Caco-2 (cell line): ENCODE results near the gene IL1A. TPM values are rescaled to one million over a fixed set of nuclear protein-coding genes. Genes with fewer than 3 reads are reported as not detected.

Experiments
- BruUV-seq: library from RNA; stranded (reverse); fragments of 400-500 nt; replicated peaks from 2 replicates; lab custom pipeline; 2021; lab: Mats Ljungman, UMichigan
- CTCF ChIA-PET: fragments of 300-600 bp; sonication (Branson Sonifier 250); formaldehyde crosslinking; loops from one replicate; lab custom pipeline; 2022; ENCODE audit warnings: antibody characterized with exemption; lab: Charles Lee
- POLR2A ChIA-PET: fragments of 300-600 bp; sonication (Branson Sonifier 250); formaldehyde crosslinking; loops from one replicate; lab custom pipeline; 2022; ENCODE audit warnings: antibody characterized with exemption; lab: Charles Lee
- DNase-seq, 2 experiments: peaks; one replicate each; pipeline versions ENCODE4 v3.0.0 to v3.0.0-alpha.2; 2020 to 2022
- H3K27me3 ChIP-seq: replicated peaks from 2 replicates; pipeline ENCODE4 v1.6.0; 2011; ENCODE audit warnings: low read length; ENCODE audit not compliant: control insufficient read depth, insufficient read depth
- H3K36me3 ChIP-seq: 2 replicates; pipeline ENCODE4 v1.5.1; 2011; ENCODE audit warnings: low read length; ENCODE audit not compliant: control insufficient read depth, insufficient read depth
- H3K4me1 ChIP-seq: fragments of 250-450 bp; sonication (Bioruptor Pico); 2 replicates; pipeline ENCODE4 v1.5.1; 2020; ENCODE audit warnings: mild to moderate bottlenecking
- H3K4me3 ChIP-seq: 2 replicates; pipeline ENCODE4 v1.5.1; 2011; ENCODE audit warnings: low read depth, mild to moderate bottlenecking, control low read depth, low read length
- H3K9me3 ChIP-seq: fragments of 250-450 bp; sonication (Bioruptor Pico); 2 replicates; pipeline ENCODE4 v1.5.1; 2020; ENCODE audit warnings: mild to moderate bottlenecking, moderate library complexity
- H3K27ac Mint-ChIP-seq: one replicate; pipeline ENCODE4 v1.8.0; 2022; ENCODE audit warnings: mixed read lengths; ENCODE audit not compliant: unreplicated experiment
- H3K27me3 Mint-ChIP-seq: one replicate; pipeline ENCODE4 v1.8.0; 2022; ENCODE audit warnings: mixed read lengths; ENCODE audit not compliant: insufficient read depth, unreplicated experiment
- H3K36me3 Mint-ChIP-seq: one replicate; pipeline ENCODE4 v1.8.0; 2022; ENCODE audit warnings: mild to moderate bottlenecking, mixed read lengths; ENCODE audit not compliant: insufficient read depth, unreplicated experiment
- H3K4me1 Mint-ChIP-seq: one replicate; pipeline ENCODE4 v1.8.0; 2022; ENCODE audit warnings: low read depth, mixed read lengths; ENCODE audit not compliant: unreplicated experiment
- H3K4me3 Mint-ChIP-seq: one replicate; pipeline ENCODE4 v1.8.0; 2022; ENCODE audit warnings: mild to moderate bottlenecking, moderate library complexity, mixed read lengths; ENCODE audit not compliant: unreplicated experiment
- H3K9me3 Mint-ChIP-seq: one replicate; pipeline ENCODE4 v1.8.0; 2022; ENCODE audit warnings: mixed read lengths; ENCODE audit not compliant: unreplicated experiment
- intact Hi-C: fragments of 100-400 bp; cut with micrococcal nuclease; formaldehyde crosslinking; loops from one replicate; pipeline ENCODE4 v1.10.0; 2022; ENCODE audit not compliant: unreplicated experiment
- total RNA-seq: library from RNA; stranded (reverse); gene quantifications from 2 replicates; pipeline ENCODE4 v1.2.3, GENCODE V29; 2022
- TF ChIP-seq, protein P1 (sequence below), 2 experiments: fragments of 200-600 bp in 1 of 2; IDR thresholded peaks; 1 replicate in 1 of 2; 2 replicates in 1 of 2; pipeline versions ENCODE4 v1.5.1 to v1.8.0; 2011 to 2022; ENCODE audit warnings: antibody characterized with exemption in 1 of 2, control low read depth in 1 of 2, inconsistent platforms in 1 of 2, low read depth in 1 of 2, low read length in 1 of 2, mild to moderate bottlenecking in 1 of 2, moderate library complexity in 1 of 2; ENCODE audit not compliant: insufficient read depth in 1 of 2, severe bottlenecking in 1 of 2, unreplicated experiment in 1 of 2

The IL1A gene
- total RNA-seq, 1 experiment from 2014 or later, result not detected

DNA sequence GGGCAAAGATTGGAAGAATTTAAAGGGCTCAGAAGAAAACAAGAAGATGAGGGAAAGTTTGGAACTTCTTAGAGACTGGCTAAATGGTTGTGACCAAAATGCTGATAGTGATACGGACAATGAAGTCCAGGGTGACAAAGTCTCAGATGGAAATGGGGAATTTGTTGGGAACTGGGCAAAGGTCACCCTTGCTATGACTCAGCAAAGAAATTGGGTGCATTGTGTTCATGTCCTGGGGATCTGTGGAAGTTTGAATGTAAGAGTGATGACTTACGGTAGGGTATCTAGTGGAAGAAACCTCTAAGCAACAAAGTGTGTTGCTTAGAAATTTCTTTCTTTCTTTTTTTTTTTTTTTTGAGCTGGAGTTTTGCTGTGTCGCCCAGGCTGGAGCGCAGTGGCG lies 6.0 kb upstream of the IL1A start:
- H3K36me3 Mint-ChIP-seq, result no peaks in the 10 kb centered on the region
- peaks cover 25% of the 10 kb centered on the region for H3K4me1 Mint-ChIP-seq
- TF ChIP-seq, protein P1, sequence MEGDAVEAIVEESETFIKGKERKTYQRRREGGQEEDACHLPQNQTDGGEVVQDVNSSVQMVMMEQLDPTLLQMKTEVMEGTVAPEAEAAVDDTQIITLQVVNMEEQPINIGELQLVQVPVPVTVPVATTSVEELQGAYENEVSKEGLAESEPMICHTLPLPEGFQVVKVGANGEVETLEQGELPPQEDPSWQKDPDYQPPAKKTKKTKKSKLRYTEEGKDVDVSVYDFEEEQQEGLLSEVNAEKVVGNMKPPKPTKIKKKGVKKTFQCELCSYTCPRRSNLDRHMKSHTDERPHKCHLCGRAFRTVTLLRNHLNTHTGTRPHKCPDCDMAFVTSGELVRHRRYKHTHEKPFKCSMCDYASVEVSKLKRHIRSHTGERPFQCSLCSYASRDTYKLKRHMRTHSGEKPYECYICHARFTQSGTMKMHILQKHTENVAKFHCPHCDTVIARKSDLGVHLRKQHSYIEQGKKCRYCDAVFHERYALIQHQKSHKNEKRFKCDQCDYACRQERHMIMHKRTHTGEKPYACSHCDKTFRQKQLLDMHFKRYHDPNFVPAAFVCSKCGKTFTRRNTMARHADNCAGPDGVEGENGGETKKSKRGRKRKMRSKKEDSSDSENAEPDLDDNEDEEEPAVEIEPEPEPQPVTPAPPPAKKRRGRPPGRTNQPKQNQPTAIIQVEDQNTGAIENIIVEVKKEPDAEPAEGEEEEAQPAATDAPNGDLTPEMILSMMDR (IDR thresholded peaks at IDR 0.05; ENCODE audit: insufficient read depth in 1 of 2, low read depth in 1 of 2, low read length in 1 of 2, severe bottlenecking in 1 of 2, unreplicated experiment in 1 of 2), result no peak
- intact Hi-C loops, result no loop called here
- H3K4me3 Mint-ChIP-seq, result no peak overlapping the region
- H3K4me3 ChIP-seq, result no peak overlapping the region
- no peak for DNase-seq
- CTCF ChIA-PET, result interaction anchor here (0.6 kb wide), 1 partner anchor 190 kb away, joined by 3 read pairs; no protein-coding TSS in a partner anchor
- BruUV-seq, result no TSS peak
- no peaks in the 10 kb centered on the region for H3K36me3 ChIP-seq
- peaks cover 26% of the 10 kb centered on the region for H3K4me1 ChIP-seq
- POLR2A ChIA-PET, result no interaction called here
- H3K9me3 Mint-ChIP-seq, result peaks cover 28% of the 10 kb centered on the region
- H3K27ac Mint-ChIP-seq, result peak overlapping the region; percentile 10
- H3K27me3 ChIP-seq, result no peaks in the 10 kb centered on the region
- H3K27me3 Mint-ChIP-seq, result no peaks in the 10 kb centered on the region
- no peaks in the 10 kb centered on the region for H3K9me3 ChIP-seq

DNA sequence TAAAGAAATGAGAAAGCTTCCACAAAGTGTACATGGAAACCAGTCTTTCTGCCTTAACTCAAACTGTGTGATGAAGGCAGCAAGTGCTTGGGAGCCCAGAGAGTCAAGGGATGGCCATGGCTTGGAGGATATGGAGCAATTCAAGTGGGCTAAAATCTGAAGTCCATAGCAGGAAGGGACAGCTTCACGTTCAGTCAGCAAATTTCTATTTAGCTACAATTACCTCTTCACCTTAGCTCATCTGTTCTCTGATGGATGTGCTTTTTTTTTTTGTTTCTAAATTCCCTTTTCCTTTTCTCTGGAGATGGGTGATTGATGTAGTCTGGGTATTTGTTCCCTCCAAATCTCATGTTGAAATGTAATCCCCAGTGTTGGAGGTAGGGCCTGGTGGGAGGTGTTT lies 4.9 kb upstream of the IL1A start:
- Mint-ChIP-seq H3K27ac (no peak overlapping the region), H3K27me3 (no peaks in the 10 kb centered on the region), H3K4me3 (no peak overlapping the region), H3K36me3 (no peaks in the 10 kb centered on the region), H3K9me3 (peaks cover 28% of the 10 kb centered on the region), H3K4me1 (peaks cover 23% of the 10 kb centered on the region)
- TF ChIP-seq, protein P1 (IDR thresholded peaks at IDR 0.05; ENCODE audit: insufficient read depth in 1 of 2, low read depth in 1 of 2, low read length in 1 of 2, severe bottlenecking in 1 of 2, unreplicated experiment in 1 of 2), result no peak
- H3K27me3 ChIP-seq, result no peaks in the 10 kb centered on the region
- H3K4me3 ChIP-seq, result no peak overlapping the region
- intact Hi-C loops, result no loop called here
- ChIA-PET CTCF (interaction anchor here (0.6 kb wide), 1 partner anchor 47 kb away, joined by 4 read pairs; no protein-coding TSS in a partner anchor), POLR2A (no interaction called here)
- peaks cover 23% of the 10 kb centered on the region for H3K4me1 ChIP-seq
- no peak for DNase-seq
- no TSS peak for BruUV-seq
- no peaks in the 10 kb centered on the region for H3K9me3 ChIP-seq
- H3K36me3 ChIP-seq, result no peaks in the 10 kb centered on the region

DNA sequence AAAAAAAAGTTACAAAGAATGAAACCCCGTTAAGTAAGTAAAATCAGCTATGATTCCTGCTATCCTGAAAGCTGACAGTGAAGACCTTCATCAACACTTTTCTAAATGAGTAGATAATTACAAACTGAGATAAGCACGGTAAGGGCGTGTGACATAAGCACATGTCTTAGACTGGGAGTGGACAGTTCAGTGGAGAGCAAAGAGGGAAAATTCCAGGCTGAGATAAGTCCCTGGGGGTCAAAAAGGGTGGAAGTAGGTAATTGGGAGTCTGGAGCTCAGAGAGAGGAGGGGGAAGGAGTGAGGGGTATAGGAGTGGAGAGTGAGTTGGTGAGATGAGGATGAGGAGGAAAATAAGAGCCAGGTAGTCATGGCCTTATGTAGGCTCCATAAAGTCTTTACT lies 4.4 kb upstream of the IL1A start:
- Mint-ChIP-seq H3K9me3 (peaks cover 27% of the 10 kb centered on the region), H3K36me3 (no peaks in the 10 kb centered on the region), H3K4me1 (peaks cover 18% of the 10 kb centered on the region), H3K27ac (no peak overlapping the region), H3K27me3 (no peaks in the 10 kb centered on the region), H3K4me3 (no peak overlapping the region)
- DNase-seq, result no peak
- H3K4me1 ChIP-seq, result peaks cover 18% of the 10 kb centered on the region
- no peaks in the 10 kb centered on the region for H3K36me3 ChIP-seq
- H3K4me3 ChIP-seq, result no peak overlapping the region
- CTCF ChIA-PET, result interaction anchor here (0.6 kb wide), 1 partner anchor 47 kb away, joined by 4 read pairs; no protein-coding TSS in a partner anchor
- TF ChIP-seq, protein P1 (IDR thresholded peaks at IDR 0.05; ENCODE audit: insufficient read depth in 1 of 2, low read depth in 1 of 2, low read length in 1 of 2, severe bottlenecking in 1 of 2, unreplicated experiment in 1 of 2), result no peak
- no peaks in the 10 kb centered on the region for H3K9me3 ChIP-seq
- POLR2A ChIA-PET, result no interaction called here
- H3K27me3 ChIP-seq, result no peaks in the 10 kb centered on the region
- intact Hi-C loops, result no loop called here
- BruUV-seq, result no TSS peak
